CD4-positive, alpha-beta memory T cell (primary cell): ENCODE data around the gene LRIF1. TPM values are rescaled to one million over a fixed set of nuclear protein-coding genes. Genes with fewer than 3 reads are reported as not detected.
"Not testable (repeated sequence)": the region's sequence is repeated elsewhere in the genome, so short reads cannot be mapped to it uniquely, and the experiment has no call there.

Experiments
- CTCF ChIA-PET: fragments of 350-600 bp; sonication (Branson Sonifier 250); formaldehyde crosslinking; loops from one replicate; lab custom pipeline; 2021; ENCODE audit warnings: inconsistent platforms; ENCODE audit not compliant: partially characterized antibody; lab: Charles Lee
- POLR2A ChIA-PET: fragments of 350-600 bp; sonication (Branson Sonifier 250); formaldehyde crosslinking; loops from one replicate; lab custom pipeline; 2021; ENCODE audit not compliant: partially characterized antibody; lab: Charles Lee
- DNase-seq, 5 donors: peaks; one replicate each; pipeline versions ENCODE4 v3.0.0 to v3.0.0-alpha.2; 2020 to 2022; ENCODE audit warnings: mixed read lengths in 1 of 5
- H3K27ac ChIP-seq: one replicate; pipeline ENCODE4 v1.7.0; 2013; ENCODE audit warnings: low read depth, low read length
- H3K27me3 ChIP-seq: 2 replicates; pipeline ENCODE4 v1.7.0; 2013; ENCODE audit warnings: mild to moderate bottlenecking, low read length, moderate library complexity; ENCODE audit not compliant: insufficient read depth
- H3K36me3 ChIP-seq: 2 replicates; pipeline ENCODE4 v1.7.0; 2013; ENCODE audit warnings: mild to moderate bottlenecking, low read length, moderate library complexity; ENCODE audit not compliant: insufficient read depth
- H3K4me1 ChIP-seq: 2 replicates; pipeline ENCODE4 v1.7.0; 2013; ENCODE audit warnings: mild to moderate bottlenecking, low read length, moderate library complexity; ENCODE audit not compliant: insufficient read depth
- H3K4me3 ChIP-seq, 2 donors: one replicate each; pipeline ENCODE4 v1.7.0; 2013; ENCODE audit warnings: low read length in 2 of 2, mild to moderate bottlenecking in 1 of 2
- H3K9me3 ChIP-seq, 2 donors: one replicate each; pipeline ENCODE4 v1.7.0; 2013; ENCODE audit warnings: low read length in 2 of 2, control low read depth in 1 of 2; ENCODE audit not compliant: control insufficient read depth in 1 of 2
- H3K27ac Mint-ChIP-seq, 7 donors: one replicate each; pipeline ENCODE4 v1.8.0; 2020 to 2021; ENCODE audit warnings: mixed read lengths in 7 of 7, mild to moderate bottlenecking in 6 of 7, inconsistent platforms in 3 of 7, moderate library complexity in 3 of 7
- H3K27me3 Mint-ChIP-seq, 2 donors: one replicate each; pipeline ENCODE4 v1.8.0; 2020 to 2021; ENCODE audit warnings: mixed read lengths in 2 of 2
- H3K36me3 Mint-ChIP-seq, 2 donors: one replicate each; pipeline ENCODE4 v1.8.0; 2020 to 2021; ENCODE audit warnings: mixed read lengths in 2 of 2, inconsistent platforms in 1 of 2, mild to moderate bottlenecking in 1 of 2
- H3K4me1 Mint-ChIP-seq, 4 donors: one replicate each; pipeline ENCODE4 v1.8.0; 2020 to 2021; ENCODE audit warnings: mixed read lengths in 4 of 4, mild to moderate bottlenecking in 1 of 4
- H3K4me3 Mint-ChIP-seq, 8 donors: one replicate each; pipeline ENCODE4 v1.8.0; 2020 to 2021; ENCODE audit warnings: mixed read lengths in 8 of 8, mild to moderate bottlenecking in 7 of 8, moderate library complexity in 6 of 8, inconsistent platforms in 3 of 8
- H3K9me3 Mint-ChIP-seq, 8 donors: one replicate each; pipeline ENCODE4 v1.8.0; 2020 to 2021; ENCODE audit warnings: mixed read lengths in 8 of 8, mild to moderate bottlenecking in 5 of 8, inconsistent platforms in 3 of 8, moderate library complexity in 1 of 8
- intact Hi-C: fragments of 100-400 bp; cut with micrococcal nuclease; formaldehyde crosslinking; loops from one replicate; pipeline ENCODE4 v1.15.1; 2023
- polyA plus RNA-seq, 2 donors: library from polyadenylated mRNA; unstranded; fragments of 300-500 nt; fragmentation: Illumina TruSeq; gene quantifications; one replicate each; pipeline ENCODE4 v1.2.3, GENCODE V29; 2021
- total RNA-seq, 2 experiments: library from RNA; stranded (reverse); gene quantifications; one replicate each; pipeline ENCODE4 v1.2.3, GENCODE V29; 2021

Gene LRIF1
- total and polyA plus RNA-seq, 4 experiments from 2014 or later, result 16.9 to 28.2 (median 23.7) TPM

DNA sequence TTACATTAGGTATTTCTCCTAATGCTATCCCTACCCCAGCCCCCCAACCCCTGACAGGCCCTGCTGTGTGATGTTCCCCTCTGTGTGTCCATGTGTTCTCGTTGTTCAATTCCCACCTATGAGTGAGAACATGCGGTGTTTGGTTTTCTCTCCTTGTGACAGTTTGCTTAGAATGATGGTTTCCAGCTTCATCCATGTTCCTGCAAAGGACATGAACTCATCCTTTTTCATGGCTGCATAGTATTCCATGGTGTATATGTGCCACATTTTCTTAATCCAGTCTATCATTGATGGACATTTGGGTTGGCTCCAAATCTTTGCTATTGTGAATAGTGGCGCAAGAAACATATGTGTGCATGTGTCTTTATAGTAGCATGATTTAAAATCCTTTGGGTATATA, 32.6 kb downstream of the LRIF1 start:
- H3K27me3 ChIP-seq, H3K4me1 Mint-ChIP-seq, H3K27me3 Mint-ChIP-seq, H3K4me3 ChIP-seq, intact Hi-C loops, H3K4me1 ChIP-seq, DNase-seq, H3K27ac ChIP-seq, CTCF ChIA-PET, POLR2A ChIA-PET, H3K27ac Mint-ChIP-seq, H3K4me3 Mint-ChIP-seq, H3K36me3 ChIP-seq, H3K9me3 ChIP-seq: not testable (repeated sequence)
- peaks cover 5 to 53% (median 35%) of the 10 kb centered on the region in 8 donors for H3K9me3 Mint-ChIP-seq
- H3K36me3 Mint-ChIP-seq, result peaks cover 20 to 21% of the 10 kb centered on the region in 2 donors

DNA sequence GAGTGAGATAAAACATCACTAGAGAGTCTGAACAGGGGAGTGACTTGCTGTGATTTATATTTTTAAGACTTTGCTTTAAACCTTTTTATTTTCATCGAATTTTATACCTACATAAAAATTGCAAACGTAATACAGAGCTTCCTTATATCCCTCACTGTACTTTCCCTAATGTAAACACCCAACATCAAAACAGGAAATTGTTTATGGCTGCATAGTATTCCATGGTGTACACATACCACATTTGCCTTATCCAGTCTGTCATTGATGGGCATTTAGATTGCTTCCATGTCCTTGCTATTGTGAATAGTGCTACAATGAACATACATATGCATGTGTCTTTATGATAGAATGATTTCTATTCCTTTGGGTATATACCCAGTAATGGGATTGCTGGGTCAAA, 34.8 kb downstream of the LRIF1 start:
- no peak overlapping the region for H3K4me3 ChIP-seq
- ChIA-PET POLR2A (no interaction called here), CTCF (interaction anchor here (1.2 kb wide), 1 partner anchor 100 kb away, joined by 3 read pairs; no protein-coding TSS in a partner anchor)
- intact Hi-C loops, result no loop called here
- no peaks in the 10 kb centered on the region for H3K36me3 ChIP-seq
- H3K27me3 ChIP-seq, result no peaks in the 10 kb centered on the region
- H3K9me3 ChIP-seq, result no peaks in the 10 kb centered on the region
- no peaks in the 10 kb centered on the region for H3K4me1 ChIP-seq
- H3K9me3 Mint-ChIP-seq, result peaks cover 7 to 43% (median 23%) of the 10 kb centered on the region in 8 donors
- H3K4me1 Mint-ChIP-seq, result no peaks in the 10 kb centered on the region
- H3K36me3 Mint-ChIP-seq, result peaks cover 14 to 19% of the 10 kb centered on the region in 2 donors
- H3K4me3 Mint-ChIP-seq, result no peak overlapping the region
- H3K27me3 Mint-ChIP-seq, result no peaks in the 10 kb centered on the region
- no peak overlapping the region for H3K27ac Mint-ChIP-seq
- no peak overlapping the region for H3K27ac ChIP-seq
- no peak for DNase-seq

DNA sequence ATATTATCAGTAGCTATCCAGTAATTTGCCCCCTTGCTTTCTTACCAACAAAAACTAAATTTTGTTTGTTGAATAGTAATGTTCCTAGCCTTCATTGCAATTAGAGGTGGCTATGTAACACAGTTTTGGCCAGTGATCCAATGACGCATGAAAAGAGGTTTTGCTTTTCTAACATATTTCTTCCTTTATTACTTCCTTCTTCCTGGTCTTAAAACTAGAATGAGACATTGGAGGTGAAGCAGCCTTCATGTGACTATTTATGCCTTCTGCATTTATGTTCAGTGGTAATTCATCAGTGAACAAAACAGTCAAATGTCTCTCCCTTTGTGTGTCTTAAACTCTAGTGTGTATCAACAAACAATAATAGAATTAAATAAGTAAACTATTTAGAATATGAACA, 35.5 kb downstream of the LRIF1 start:
- H3K36me3 Mint-ChIP-seq, result peaks cover 14 to 16% of the 10 kb centered on the region in 2 donors
- POLR2A ChIA-PET, result interaction anchor here (1.1 kb wide), 1 partner anchor 11 kb away, joined by 3 read pairs; no protein-coding TSS in a partner anchor
- Histone ChIP-seq H3K9me3 (no peaks in the 10 kb centered on the region), H3K36me3 (no peaks in the 10 kb centered on the region), H3K4me3 (no peak overlapping the region), H3K4me1 (no peaks in the 10 kb centered on the region), H3K27me3 (no peaks in the 10 kb centered on the region), H3K27ac (no peak overlapping the region)
- no peak for DNase-seq
- CTCF ChIA-PET, result interaction anchor here (1.2 kb wide), 1 partner anchor 99 kb away, joined by 3 read pairs; no protein-coding TSS in a partner anchor
- no peaks in the 10 kb centered on the region for H3K27me3 Mint-ChIP-seq
- no peak overlapping the region for H3K4me3 Mint-ChIP-seq
- H3K4me1 Mint-ChIP-seq, result no peaks in the 10 kb centered on the region
- peaks cover 7 to 43% (median 22%) of the 10 kb centered on the region in 8 donors for H3K9me3 Mint-ChIP-seq
- intact Hi-C loops, result no loop called here
- H3K27ac Mint-ChIP-seq, result no peak overlapping the region

DNA sequence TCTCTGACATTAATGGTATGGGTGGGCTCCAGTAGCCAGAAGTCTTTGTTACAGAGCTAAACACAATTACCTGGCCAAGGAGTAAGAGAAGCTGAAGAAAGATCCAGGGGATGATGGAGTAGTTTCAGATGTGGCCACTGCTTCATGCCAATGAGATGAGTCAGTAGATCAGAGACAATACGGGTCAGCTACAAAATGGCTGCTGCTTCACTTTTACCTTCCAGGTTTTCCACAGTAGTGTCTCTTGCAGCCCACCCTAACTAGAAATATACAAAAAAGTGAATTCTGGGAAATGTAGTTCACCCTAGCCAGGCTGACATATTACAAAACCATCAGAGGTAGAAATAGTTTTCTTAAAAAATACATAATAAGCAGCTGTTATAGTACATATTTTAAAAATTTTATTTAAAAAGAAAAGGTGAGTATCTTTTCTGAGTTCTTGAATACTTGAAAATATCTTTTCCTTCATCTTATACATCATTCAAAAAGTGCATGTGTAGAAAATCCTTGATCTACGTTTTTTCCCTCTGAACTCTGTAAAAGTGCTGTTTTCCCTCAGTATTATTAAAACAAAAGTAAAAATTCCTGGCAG, 36.1 kb downstream of the LRIF1 start:
- Histone ChIP-seq H3K4me3 (no peak overlapping the region), H3K9me3 (no peaks in the 10 kb centered on the region), H3K27ac (no peak overlapping the region), H3K36me3 (no peaks in the 10 kb centered on the region), H3K27me3 (no peaks in the 10 kb centered on the region), H3K4me1 (no peaks in the 10 kb centered on the region)
- H3K27me3 Mint-ChIP-seq, result no peaks in the 10 kb centered on the region
- no peaks in the 10 kb centered on the region for H3K4me1 Mint-ChIP-seq
- peaks cover 14 to 15% of the 10 kb centered on the region in 2 donors for H3K36me3 Mint-ChIP-seq
- CTCF ChIA-PET, result no interaction called here
- intact Hi-C loops, result no loop called here
- H3K4me3 Mint-ChIP-seq, result no peak overlapping the region
- no peak overlapping the region for H3K27ac Mint-ChIP-seq
- DNase-seq, result no peak
- H3K9me3 Mint-ChIP-seq, result peaks cover 7 to 45% (median 23%) of the 10 kb centered on the region in 8 donors
- POLR2A ChIA-PET, result interaction anchor here (1.1 kb wide), 1 partner anchor 10 kb away, joined by 3 read pairs; no protein-coding TSS in a partner anchor

DNA sequence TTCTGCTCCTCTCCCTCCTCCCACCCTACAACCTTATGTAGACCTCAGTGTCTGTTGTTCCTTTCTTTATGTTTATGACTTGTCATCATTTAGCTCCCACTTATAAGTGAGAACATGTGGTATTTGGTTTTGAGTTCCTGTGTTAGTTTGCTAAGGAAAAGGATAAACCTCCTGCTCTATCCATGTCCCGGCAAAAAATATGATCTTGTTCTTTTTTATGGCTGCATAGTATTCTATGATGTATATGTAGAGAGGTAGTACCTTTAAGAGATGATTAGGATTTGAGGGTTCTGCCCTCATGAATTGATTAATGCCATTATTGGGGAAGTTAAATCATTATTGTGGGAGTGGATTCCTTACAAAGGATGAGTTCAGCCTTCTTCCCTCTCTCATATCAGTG, 41.8 kb downstream of the LRIF1 start:
- no peaks in the 10 kb centered on the region for H3K36me3 ChIP-seq
- H3K27me3 ChIP-seq, result no peaks in the 10 kb centered on the region
- peaks cover 0 to 1% of the 10 kb centered on the region in 2 donors for H3K27me3 Mint-ChIP-seq
- H3K36me3 Mint-ChIP-seq, result peaks cover 11 to 29% of the 10 kb centered on the region in 2 donors
- H3K27ac Mint-ChIP-seq, result no peak overlapping the region
- no peak for DNase-seq
- peaks cover 5 to 26% (median 12%) of the 10 kb centered on the region in 8 donors for H3K9me3 Mint-ChIP-seq
- peaks cover 6% of the 10 kb centered on the region for H3K4me1 ChIP-seq
- H3K27ac ChIP-seq, result no peak overlapping the region
- H3K9me3 ChIP-seq, result no peaks in the 10 kb centered on the region
- no peak overlapping the region for H3K4me3 Mint-ChIP-seq
- POLR2A ChIA-PET, result no interaction called here
- CTCF ChIA-PET, result no interaction called here
- no peak overlapping the region for H3K4me3 ChIP-seq
- H3K4me1 Mint-ChIP-seq, result peaks cover 3 to 5% (median 3%) of the 10 kb centered on the region in 4 donors
- intact Hi-C loops, result no loop called here

DNA sequence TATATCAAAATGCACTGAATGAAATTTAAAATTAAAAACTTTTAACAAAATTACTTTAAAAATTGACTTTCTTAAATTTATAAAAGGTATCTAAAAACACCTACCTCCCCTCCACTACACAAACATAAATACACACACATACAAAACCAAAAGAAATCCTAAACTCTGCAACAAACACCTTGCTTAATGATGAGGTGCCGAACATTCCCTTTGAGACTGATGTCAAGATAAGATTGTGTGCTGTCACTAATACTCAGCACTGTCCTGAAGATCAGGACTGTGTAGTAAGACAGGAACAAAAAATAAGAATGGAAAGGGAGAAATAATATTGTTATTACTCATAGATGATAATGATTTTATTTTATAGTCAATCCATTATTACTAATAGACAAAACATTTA, 45.7 kb downstream of the LRIF1 start:
- Mint-ChIP-seq H3K27ac (no peak overlapping the region), H3K27me3 (peaks cover 0 to 1% of the 10 kb centered on the region in 2 donors), H3K4me3 (no peak overlapping the region), H3K9me3 (peaks cover 3 to 39% (median 29%) of the 10 kb centered on the region in 8 donors), H3K36me3 (peaks cover 12 to 24% of the 10 kb centered on the region in 2 donors), H3K4me1 (peaks cover 8 to 15% (median 11%) of the 10 kb centered on the region in 4 donors)
- Histone ChIP-seq H3K4me3 (no peak overlapping the region), H3K36me3 (no peaks in the 10 kb centered on the region), H3K27ac (no peak overlapping the region), H3K27me3 (no peaks in the 10 kb centered on the region), H3K4me1 (peaks cover 15% of the 10 kb centered on the region), H3K9me3 (peaks cover 0 to 2% of the 10 kb centered on the region in 2 donors)
- ChIA-PET CTCF (no interaction called here), POLR2A (interaction anchor here (0.9 to 1.6 kb wide), 2 partner anchors 13 to 43 kb away, joined by 4 to 8 read pairs; no protein-coding TSS in a partner anchor)
- no peak for DNase-seq
- intact Hi-C loops, result loop anchor here (5.0 kb wide), 1 partner anchor 36 kb away; no protein-coding TSS in a partner anchor

DNA sequence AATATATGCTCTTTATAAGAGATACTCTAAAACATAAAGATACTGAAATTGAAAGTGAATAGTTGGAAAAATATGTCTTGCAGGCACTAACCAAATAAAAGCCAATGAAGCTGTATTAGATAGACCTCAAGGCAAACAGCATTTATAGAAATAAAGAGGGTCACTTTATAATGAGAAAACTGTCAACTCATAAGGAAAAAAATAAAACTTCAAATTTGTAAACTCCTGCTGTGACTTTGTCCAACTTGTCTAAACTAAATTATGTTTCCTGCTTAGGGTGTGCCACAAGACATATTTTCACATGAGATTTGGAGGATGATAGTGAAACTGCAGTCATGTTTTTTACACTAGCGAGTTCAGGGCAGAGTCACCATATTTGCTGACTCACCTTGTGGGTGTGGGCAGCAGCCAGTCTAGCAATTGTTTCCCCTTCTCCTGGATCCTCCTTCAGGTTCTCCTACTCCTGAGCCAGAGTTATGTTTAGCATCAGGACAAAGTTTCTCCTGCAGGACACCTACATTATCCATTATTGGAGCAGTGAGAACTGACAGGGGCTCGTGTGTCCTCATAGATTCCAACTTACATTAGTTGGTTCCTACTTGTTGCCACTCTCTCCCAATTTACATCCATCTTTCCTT, 46.9 kb downstream of the LRIF1 start:
- peak overlapping the region in 5 of 8 donors; percentile 1 to 41 (median 10) for H3K4me3 Mint-ChIP-seq

More for the DNA sequence above, 46.9 kb downstream of the LRIF1 start:
- Histone ChIP-seq H3K27ac (no peak overlapping the region), H3K36me3 (no peaks in the 10 kb centered on the region), H3K27me3 (no peaks in the 10 kb centered on the region), H3K9me3 (peaks cover 0 to 9% of the 10 kb centered on the region in 2 donors), H3K4me3 (no peak overlapping the region), H3K4me1 (peaks cover 15% of the 10 kb centered on the region)
- CTCF ChIA-PET, result no interaction called here
- Mint-ChIP-seq H3K27me3 (peaks cover 0 to 1% of the 10 kb centered on the region in 2 donors), H3K36me3 (peaks cover 10 to 15% of the 10 kb centered on the region in 2 donors), H3K9me3 (peaks cover 0 to 39% (median 30%) of the 10 kb centered on the region in 8 donors), H3K27ac (peak overlapping the region in 1 of 7 donors; percentile 19), H3K4me1 (peaks cover 8 to 15% (median 11%) of the 10 kb centered on the region in 4 donors)
- POLR2A ChIA-PET, result interaction anchor here (0.8 to 1.6 kb wide), 3 partner anchors 11 to 42 kb away, joined by 3 to 8 read pairs (median 4); no protein-coding TSS in a partner anchor
- intact Hi-C loops, result loop anchor here (5.0 kb wide), 1 partner anchor 34 kb away; no protein-coding TSS in a partner anchor
- DNase-seq, result peak in 2 of 5 donors; percentile 15 to 19
